IMR-90 (cell line): ENCODE measurements around the gene LUC7L3. TPM values are rescaled to one million over a fixed set of nuclear protein-coding genes. Genes with fewer than 3 reads are reported as not detected.
A peak's percentile ranks its signal among the peaks of the same experiment; 100 is the strongest.

Experiments
- ATAC-seq: fragments of 200-7000 bp; cut with Tn5 transposase; 2 replicates; pipeline ENCODE4 v1.9.1; 2020; ENCODE audit warnings: low read depth, mild to moderate bottlenecking, moderate library complexity
- BruUV-seq: library from RNA; stranded (reverse); fragments of 400-500 nt; replicated peaks from 2 replicates; lab custom pipeline; 2021; lab: Mats Ljungman, UMichigan
- CTCF ChIA-PET: fragments of 300-600 bp; formaldehyde crosslinking; extraction: SDS; loops from one replicate; lab custom pipeline; 2021; ENCODE audit warnings: antibody characterized with exemption; lab: Yijun Ruan, JAX
- POLR2A ChIA-PET: fragments of 300-600 bp; sonication (Branson Sonifier 250); formaldehyde crosslinking; loops from one replicate; lab custom pipeline; 2022; ENCODE audit warnings: antibody characterized with exemption; ENCODE audit not compliant: unreplicated experiment; lab: Charles Lee
- DNase-seq: peaks from one replicate; pipeline ENCODE4 v3.0.0; 2013
- H2AFZ ChIP-seq: replicated peaks from 2 replicates; pipeline ENCODE3; 2013; ENCODE audit warnings: low read length, mild to moderate bottlenecking; ENCODE audit not compliant: poor library complexity
- H2AK5ac ChIP-seq: 2 replicates; pipeline ENCODE4 v1.6.1; 2013; ENCODE audit warnings: low read depth, low read length, inconsistent platforms
- H2AK9ac ChIP-seq: replicated peaks from 2 replicates; pipeline ENCODE3; 2013; ENCODE audit warnings: mild to moderate bottlenecking, low read depth, low read length, moderate library complexity; ENCODE audit not compliant: poor library complexity
- H2BK120ac ChIP-seq: 2 replicates; pipeline ENCODE4 v1.6.1; 2013; ENCODE audit warnings: low read depth, low read length, inconsistent platforms
- H2BK15ac ChIP-seq: 3 replicates; pipeline ENCODE4 v1.6.1; 2013; ENCODE audit warnings: low read depth, low read length, inconsistent platforms
- H2BK20ac ChIP-seq: 2 replicates; pipeline ENCODE4 v1.6.1; 2013; ENCODE audit warnings: low read depth, mild to moderate bottlenecking, inconsistent platforms, low read length, moderate library complexity
- H2BK5ac ChIP-seq: 2 replicates; pipeline ENCODE4 v1.6.1; 2013; ENCODE audit warnings: mild to moderate bottlenecking, low read depth, low read length, inconsistent platforms; ENCODE audit not compliant: poor library complexity, severe bottlenecking
- H3K14ac ChIP-seq: replicated peaks from 2 replicates; pipeline ENCODE4 v1.6.1; 2013; ENCODE audit warnings: low read depth, low read length, inconsistent platforms
- H3K18ac ChIP-seq: 2 replicates; pipeline ENCODE4 v1.6.1; 2013; ENCODE audit warnings: low read depth, low read length, control low read depth
- H3K23ac ChIP-seq: 2 replicates; pipeline ENCODE4 v1.6.1; 2013; ENCODE audit warnings: low read depth, low read length, inconsistent platforms
- H3K27ac ChIP-seq: 2 replicates; pipeline ENCODE4 v1.5.1; 2013; ENCODE audit warnings: mild to moderate bottlenecking, control low read depth, low read length; ENCODE audit not compliant: insufficient read depth
- H3K27me3 ChIP-seq: 2 replicates; pipeline ENCODE4 v1.6.1; 2013; ENCODE audit warnings: low read length; ENCODE audit not compliant: control insufficient read depth, insufficient read depth
- H3K36me3 ChIP-seq: 2 replicates; pipeline ENCODE4 v1.6.1; 2013; ENCODE audit warnings: low read length, mixed read lengths; ENCODE audit not compliant: control insufficient read depth, insufficient read depth
- H3K4ac ChIP-seq: 2 replicates; pipeline ENCODE4 v1.6.1; 2013; ENCODE audit warnings: low read depth, low read length, inconsistent platforms
- H3K4me1 ChIP-seq: 2 replicates; pipeline ENCODE4 v1.6.1; 2013; ENCODE audit warnings: low read length, mixed read lengths; ENCODE audit not compliant: control insufficient read depth, insufficient read depth
- H3K4me2 ChIP-seq: 2 replicates; pipeline ENCODE4 v1.6.1; 2013; ENCODE audit warnings: low read depth, mild to moderate bottlenecking, control low read depth, low read length, moderate library complexity
- H3K4me3 ChIP-seq: 2 replicates; pipeline ENCODE4 v1.5.1; 2013; ENCODE audit warnings: low read depth, mild to moderate bottlenecking, control low read depth, low read length, moderate library complexity; ENCODE audit not compliant: insufficient read depth
- H3K56ac ChIP-seq: 2 replicates; pipeline ENCODE4 v1.6.1; 2013; ENCODE audit warnings: low read length, inconsistent platforms; ENCODE audit not compliant: insufficient read depth; ENCODE audit errors: extremely low read depth
- H3K79me1 ChIP-seq, 2 experiments: 2 replicates each; pipeline ENCODE4 v1.6.1; 2013; ENCODE audit warnings: low read length in 2 of 2, inconsistent platforms in 1 of 2, low read depth in 1 of 2
- H3K9ac ChIP-seq: 2 replicates; pipeline ENCODE4 v1.6.1; 2013; ENCODE audit warnings: low read depth, low read length, control low read depth
- H3K9me1 ChIP-seq: 2 replicates; pipeline ENCODE4 v1.6.1; 2013; ENCODE audit warnings: low read length, inconsistent platforms; ENCODE audit not compliant: insufficient read depth
- H3K9me3 ChIP-seq: 2 replicates; pipeline ENCODE4 v1.6.1; 2013; ENCODE audit warnings: low read length; ENCODE audit not compliant: control insufficient read depth, insufficient read depth
- H4K20me1 ChIP-seq: 2 replicates; pipeline ENCODE4 v1.6.1; 2013; ENCODE audit warnings: low read length, inconsistent platforms; ENCODE audit not compliant: insufficient read depth
- H4K5ac ChIP-seq: 2 replicates; pipeline ENCODE4 v1.6.1; 2013; ENCODE audit warnings: mild to moderate bottlenecking, low read depth, low read length, control low read depth
- H4K8ac ChIP-seq, 2 experiments: 2 replicates each; pipeline ENCODE4 v1.6.1; 2013; ENCODE audit warnings: low read depth in 2 of 2, low read length in 2 of 2, control low read depth in 1 of 2, inconsistent platforms in 1 of 2
- H4K91ac ChIP-seq: 2 replicates; pipeline ENCODE4 v1.6.1; 2013; ENCODE audit warnings: low read depth, low read length, inconsistent platforms; ENCODE audit not compliant: insufficient read depth
- BHLHE40 ChIP-seq: fragments of 150-350 bp; IDR thresholded peaks from 2 replicates; pipeline ENCODE4 v1.6.1; 2016; ENCODE audit warnings: mild to moderate bottlenecking, low read depth, low read length
- CEBPB ChIP-seq: IDR thresholded peaks from 2 replicates; pipeline ENCODE4 v1.6.1; 2012; ENCODE audit warnings: low read depth, low read length, improper control_type of control experiment
- CHD1 ChIP-seq: IDR thresholded peaks from 2 replicates; pipeline ENCODE4 v1.6.1; 2012; ENCODE audit warnings: low read depth, low read length, improper control_type of control experiment
- ELK1 ChIP-seq: fragments of 150-350 bp; IDR thresholded peaks from 2 replicates; pipeline ENCODE4 v1.6.1; 2016; ENCODE audit warnings: low read depth, mild to moderate bottlenecking, low read length, moderate library complexity, borderline replicate concordance
- FOS ChIP-seq: fragments of 150-350 bp; IDR thresholded peaks from 2 replicates; pipeline ENCODE4 v1.6.1; 2016; ENCODE audit warnings: low read depth, low read length
- MAFK ChIP-seq: IDR thresholded peaks from 2 replicates; pipeline ENCODE4 v1.6.1; 2012; ENCODE audit warnings: low read depth, low read length, improper control_type of control experiment
- MAZ ChIP-seq: IDR thresholded peaks from 2 replicates; pipeline ENCODE4 v1.6.1; 2012; ENCODE audit warnings: low read depth, mild to moderate bottlenecking, low read length, improper control_type of control experiment, moderate library complexity, borderline replicate concordance
- MXI1 ChIP-seq: IDR thresholded peaks from 2 replicates; pipeline ENCODE4 v1.6.1; 2012; ENCODE audit warnings: low read depth, mild to moderate bottlenecking, low read length, moderate library complexity, borderline replicate concordance
- NFE2L2 ChIP-seq: fragments of 150-350 bp; IDR thresholded peaks from 2 replicates; pipeline ENCODE4 v1.6.1; 2016; ENCODE audit warnings: low read depth, mild to moderate bottlenecking, low read length
- POLR2A ChIP-seq: IDR thresholded peaks from 2 replicates; pipeline ENCODE4 v1.6.1; 2012; ENCODE audit warnings: mild to moderate bottlenecking, low read depth, low read length
- RAD21 ChIP-seq: IDR thresholded peaks from 2 replicates; pipeline ENCODE4 v1.6.1; 2012; ENCODE audit warnings: low read length, improper control_type of control experiment
- RCOR1 ChIP-seq: IDR thresholded peaks from 2 replicates; pipeline ENCODE4 v1.6.1; 2012; ENCODE audit warnings: mild to moderate bottlenecking, low read length, improper control_type of control experiment; ENCODE audit not compliant: insufficient replicate concordance
- RFX5 ChIP-seq: IDR thresholded peaks from 2 replicates; pipeline ENCODE4 v1.8.0; 2012; ENCODE audit warnings: low read depth, mild to moderate bottlenecking, low read length, moderate library complexity
- SMC3 ChIP-seq: fragments of 150-350 bp; IDR thresholded peaks from 2 replicates; pipeline ENCODE4 v1.6.1; 2016; ENCODE audit warnings: low read depth, mild to moderate bottlenecking, antibody characterized with exemption, low read length, moderate library complexity
- WGBS, 2 experiments: methylation state at CpG; one replicate each; pipeline versions ENCODE4 v1.1.5 to v1.1.7; 2013; ENCODE audit warnings: missing lambda C conversion rate in 2 of 2; ENCODE audit not compliant: insufficient read length in 1 of 2; ENCODE audit errors: extremely low coverage in 2 of 2; 5-methylcytosine and 5-hydroxymethylcytosine counted together
- dilution Hi-C: fragments of 300-500 bp; cut with HindIII; formaldehyde crosslinking; loops from one replicate; pipeline ENCODE4 v1.14.3; 2018; ENCODE audit warnings: low sequenced_read_pairs; ENCODE audit not compliant: unreplicated experiment
- in situ Hi-C: fragments of 300-500 bp; cut with MboI; formaldehyde crosslinking; loops from 3 replicates; pipeline ENCODE4 v1.14.3; 2019; ENCODE audit warnings: low sequenced_read_pairs, inconsistent platforms, mixed read lengths
- intact Hi-C: fragments of 100-400 bp; cut with micrococcal nuclease; formaldehyde crosslinking; loops from 2 replicates; pipeline ENCODE4 v1.10.0; 2022
- polyA plus RNA-seq, 3 experiments: library from polyadenylated mRNA; depleted of rRNA; stranded (reverse); fragments of >200 nt; gene quantifications; 2 replicates each; pipeline ENCODE4 v1.2.3, GENCODE V29; 2012; ENCODE audit warnings: low replicate concordance in 1 of 3
- total RNA-seq: library from RNA; depleted of rRNA; stranded (reverse); fragments of >200 nt; gene quantifications from 2 replicates; pipeline ENCODE4 v1.2.3, GENCODE V29; 2012
- TF ChIP-seq, protein P1 (sequence below): conservative IDR thresholded peaks from 2 replicates; pipeline ENCODE4 v1.5.1; 2012; ENCODE audit warnings: mild to moderate bottlenecking, low read depth, low read length, improper control_type of control experiment
- TF ChIP-seq, protein P2 (sequence below): fragments of 150-350 bp; IDR thresholded peaks from 2 replicates; pipeline ENCODE4 v1.6.1; 2017; ENCODE audit warnings: mild to moderate bottlenecking, antibody characterized with exemption, low read length, low read depth

The LUC7L3 gene
- total and polyA plus RNA-seq, 2 of the 4 experiments (the other 2 are of a cell fraction) = 17.7 to 44.7 TPM

DNA sequence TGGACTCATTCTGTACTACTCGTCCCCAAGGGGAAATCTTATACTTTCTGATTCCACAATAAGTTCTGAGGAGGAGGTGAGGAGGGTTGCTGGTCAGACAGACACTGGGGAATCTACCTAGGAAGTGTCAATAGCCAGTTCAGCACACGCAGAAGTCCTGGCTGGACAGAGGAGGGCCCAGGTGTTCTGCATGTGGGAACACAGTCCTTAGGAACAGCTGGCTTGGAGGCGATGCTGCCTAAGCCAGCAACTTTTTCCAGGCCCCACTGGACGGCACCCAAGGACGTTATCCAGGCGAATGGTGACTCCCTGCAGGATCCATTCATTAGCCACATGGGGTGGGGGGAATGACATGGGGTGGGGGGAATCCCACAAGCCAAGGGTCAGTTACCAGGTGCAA lies 86.1 kb downstream of the LUC7L3 start:
- Histone ChIP-seq H3K4me2 (no peak overlapping the region), H4K8ac (no peak overlapping the region), H4K5ac (no peak overlapping the region), H3K4me1 (no peaks in the 10 kb centered on the region), H2BK15ac (no peak overlapping the region), H3K56ac (no peak overlapping the region), H2BK20ac (no peak overlapping the region), H3K27me3 (peaks cover 14% of the 10 kb centered on the region), H3K36me3 (no peaks in the 10 kb centered on the region), H3K4ac (no peak overlapping the region), H3K18ac (no peak overlapping the region), H3K79me1 (no peaks in the 10 kb centered on the region), H3K4me3 (no peak overlapping the region), H4K91ac (no peak overlapping the region), H3K27ac (no peak overlapping the region), H3K9ac (no peak overlapping the region), H3K9me3 (no peaks in the 10 kb centered on the region), H4K20me1 (no peaks in the 10 kb centered on the region), H2BK120ac (no peak overlapping the region), H2AFZ (peak overlapping the region; percentile 49), H3K9me1 (0 out of 2 replicates have a peak, but pooled peaks cover 3% of the 10 kb centered on the region), H2AK5ac (no peak overlapping the region), H3K23ac (no peak overlapping the region), H2BK5ac (no peak overlapping the region), H3K14ac (no peak overlapping the region), H2AK9ac (no peak overlapping the region)
- CTCF ChIA-PET = interaction anchor here (1.3 kb wide), 1 partner anchor 19 kb away, joined by 4 read pairs; no protein-coding TSS in a partner anchor
- dilution Hi-C loops (no loop called here), in situ Hi-C loops (no loop called here), intact Hi-C loops (no loop called here)
- ATAC-seq = no peak
- BruUV-seq = no TSS peak
- DNase-seq = no peak
- POLR2A ChIA-PET = no interaction called here
- WGBS, 2 experiments = 56% methylated on average over 2 of the region's 6 CpGs; no CpG with 5 or more reads in 1 of the 2 experiments
- no peak for TF ChIP-seq MXI1
- TF ChIP-seq CHD1 = no peak
- no peak for TF ChIP-seq MAZ
- no peak for TF ChIP-seq POLR2A
- TF ChIP-seq RAD21 = no peak
- no peak for TF ChIP-seq BHLHE40
- TF ChIP-seq NFE2L2 = no peak
- TF ChIP-seq CEBPB = no peak
- no peak for TF ChIP-seq MAFK
- TF ChIP-seq ELK1 = no peak
- TF ChIP-seq, protein P1, sequence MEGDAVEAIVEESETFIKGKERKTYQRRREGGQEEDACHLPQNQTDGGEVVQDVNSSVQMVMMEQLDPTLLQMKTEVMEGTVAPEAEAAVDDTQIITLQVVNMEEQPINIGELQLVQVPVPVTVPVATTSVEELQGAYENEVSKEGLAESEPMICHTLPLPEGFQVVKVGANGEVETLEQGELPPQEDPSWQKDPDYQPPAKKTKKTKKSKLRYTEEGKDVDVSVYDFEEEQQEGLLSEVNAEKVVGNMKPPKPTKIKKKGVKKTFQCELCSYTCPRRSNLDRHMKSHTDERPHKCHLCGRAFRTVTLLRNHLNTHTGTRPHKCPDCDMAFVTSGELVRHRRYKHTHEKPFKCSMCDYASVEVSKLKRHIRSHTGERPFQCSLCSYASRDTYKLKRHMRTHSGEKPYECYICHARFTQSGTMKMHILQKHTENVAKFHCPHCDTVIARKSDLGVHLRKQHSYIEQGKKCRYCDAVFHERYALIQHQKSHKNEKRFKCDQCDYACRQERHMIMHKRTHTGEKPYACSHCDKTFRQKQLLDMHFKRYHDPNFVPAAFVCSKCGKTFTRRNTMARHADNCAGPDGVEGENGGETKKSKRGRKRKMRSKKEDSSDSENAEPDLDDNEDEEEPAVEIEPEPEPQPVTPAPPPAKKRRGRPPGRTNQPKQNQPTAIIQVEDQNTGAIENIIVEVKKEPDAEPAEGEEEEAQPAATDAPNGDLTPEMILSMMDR = no peak
- no peak for TF ChIP-seq SMC3
- TF ChIP-seq FOS = no peak
- no peak for TF ChIP-seq RFX5
- TF ChIP-seq, protein P2, sequence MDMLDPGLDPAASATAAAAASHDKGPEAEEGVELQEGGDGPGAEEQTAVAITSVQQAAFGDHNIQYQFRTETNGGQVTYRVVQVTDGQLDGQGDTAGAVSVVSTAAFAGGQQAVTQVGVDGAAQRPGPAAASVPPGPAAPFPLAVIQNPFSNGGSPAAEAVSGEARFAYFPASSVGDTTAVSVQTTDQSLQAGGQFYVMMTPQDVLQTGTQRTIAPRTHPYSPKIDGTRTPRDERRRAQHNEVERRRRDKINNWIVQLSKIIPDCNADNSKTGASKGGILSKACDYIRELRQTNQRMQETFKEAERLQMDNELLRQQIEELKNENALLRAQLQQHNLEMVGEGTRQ = no peak
- TF ChIP-seq RCOR1 = no peak
